ENCODE results near the gene CABLES2.

CABLES2 gene

GRCh38 chr20:62405108-62405980 is 1.7 kb downstream of the CABLES2 start:
- peak; percentile 78 for DNase-seq (ENCODE audit: low spot score)

DNA sequence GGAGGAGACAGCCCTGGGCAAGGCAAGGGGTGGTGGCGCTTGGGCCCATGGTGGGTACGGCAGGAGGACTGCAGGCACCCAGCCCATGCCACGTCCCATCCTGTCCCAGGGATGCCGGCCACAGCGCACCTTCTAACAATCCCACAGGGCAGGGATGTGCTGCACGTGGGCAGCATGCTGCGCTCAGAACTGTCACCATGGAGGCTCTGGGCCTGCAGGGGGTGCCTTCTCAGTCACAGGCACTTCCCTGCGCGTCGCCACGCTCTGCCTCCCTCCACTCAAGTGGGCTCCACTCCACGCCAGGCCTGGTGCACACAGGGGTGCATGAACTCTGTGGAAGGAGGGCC is 2.4 kb downstream of the CABLES2 start:
- DNase-seq (ENCODE audit: low spot score): no peak

DNA sequence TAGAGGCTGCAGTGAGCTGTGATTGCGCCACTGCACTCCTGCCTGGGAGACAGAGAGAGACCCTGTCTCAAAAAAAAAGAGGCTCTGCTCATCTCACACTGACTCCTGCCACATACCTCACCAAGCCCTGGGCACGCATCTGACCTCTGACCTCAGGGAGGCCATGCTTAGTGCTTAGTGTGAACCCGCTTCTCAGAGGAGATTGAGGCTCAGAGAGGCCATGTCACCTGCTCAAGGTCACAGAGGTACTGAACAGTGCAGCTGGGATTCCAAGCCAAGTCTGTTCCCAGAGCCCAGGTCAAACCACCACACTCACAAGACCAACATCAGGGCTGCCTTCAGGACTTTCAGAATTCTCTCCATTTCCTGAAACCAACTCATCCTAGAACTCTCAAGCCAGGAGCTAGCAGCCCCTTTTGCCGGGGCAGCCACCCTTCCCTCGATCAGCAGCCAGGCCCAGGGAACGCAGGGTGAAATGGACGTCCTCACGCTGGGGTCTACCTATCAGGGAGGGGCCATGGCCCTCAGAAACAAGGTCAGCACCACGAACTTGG is 2.9 kb downstream of the CABLES2 start:
- no peak for DNase-seq (ENCODE audit: low spot score)

DNA sequence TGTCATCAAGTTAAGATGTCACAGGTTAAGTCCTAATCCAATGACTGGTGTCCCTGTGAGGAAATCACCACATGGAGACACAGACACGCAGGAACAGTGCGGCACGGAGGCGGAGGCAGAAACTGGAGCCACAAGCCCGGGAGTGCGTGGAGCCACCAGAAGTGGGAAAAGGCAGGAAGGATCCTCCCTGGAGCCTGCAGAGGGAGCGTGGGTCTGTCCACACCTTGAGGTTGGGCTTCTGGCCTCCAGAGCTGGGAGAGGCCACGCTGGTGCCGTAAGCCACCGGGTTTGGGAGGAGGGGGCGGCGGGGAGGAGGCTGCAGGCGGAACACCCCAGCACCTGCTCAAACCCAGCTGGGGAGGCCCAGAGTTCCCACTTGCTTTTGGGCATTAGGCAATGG is 3.8 kb downstream of the CABLES2 start:
- DNase-seq (ENCODE audit: low spot score): no peak

DNA sequence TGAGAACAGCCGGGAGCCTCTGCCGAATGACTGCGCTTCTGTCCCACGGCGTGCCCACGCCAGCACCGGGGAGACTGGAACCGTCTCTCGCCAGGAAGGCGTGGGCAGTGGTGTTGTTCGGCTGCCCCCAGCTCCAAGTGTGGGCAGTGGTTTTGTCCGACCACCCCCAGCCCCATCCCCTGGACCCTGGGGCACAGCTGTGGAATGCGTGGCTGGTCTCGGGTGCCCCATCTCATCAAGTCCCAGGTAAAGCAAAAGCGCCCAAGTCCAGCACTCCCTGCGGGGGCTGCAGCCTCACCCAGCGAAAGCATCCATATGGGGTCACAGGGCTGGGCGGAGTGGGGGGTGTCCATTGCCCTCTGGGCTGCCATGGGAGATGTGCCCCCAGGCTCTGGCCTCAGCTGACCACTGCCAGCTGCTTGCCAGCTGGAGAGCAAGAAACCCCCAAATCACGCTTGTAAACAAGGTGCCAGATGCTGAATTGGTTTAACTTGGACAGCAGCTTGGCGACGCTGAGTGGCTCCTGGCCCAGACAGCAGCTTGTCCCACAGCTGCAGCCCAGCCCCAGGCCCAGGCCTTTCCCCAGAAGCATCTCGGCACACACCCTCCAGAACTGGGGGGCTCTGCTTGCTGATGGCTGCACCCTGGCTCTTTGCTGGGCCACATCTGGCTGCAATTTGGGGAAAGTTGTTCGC is 4.5 kb downstream of the CABLES2 start:
- DNase-seq (ENCODE audit: low spot score): no peak

DNA sequence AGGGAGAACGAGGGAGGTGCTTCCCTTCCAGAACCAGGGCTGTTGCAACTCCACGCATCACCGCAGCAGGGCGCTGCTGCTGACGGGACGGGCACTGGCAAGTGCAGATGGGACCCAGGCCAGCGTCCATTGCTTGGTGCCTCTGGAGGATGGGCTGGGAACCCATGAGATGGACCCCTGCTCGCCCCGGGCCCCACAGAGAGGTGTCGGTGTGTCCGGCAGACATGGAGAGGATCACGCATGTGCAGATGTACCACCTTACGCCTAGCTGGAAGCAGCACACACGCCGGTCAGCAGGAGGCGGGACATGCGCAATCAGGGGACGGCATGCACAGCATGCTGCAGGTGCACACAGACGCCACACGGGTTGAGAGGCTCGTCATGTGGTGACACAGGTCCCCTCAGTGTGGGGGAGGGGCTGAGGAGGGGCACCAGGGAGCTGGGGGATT is 5.7 kb downstream of the CABLES2 start:
- DNase-seq (ENCODE audit: low spot score): no peak

DNA sequence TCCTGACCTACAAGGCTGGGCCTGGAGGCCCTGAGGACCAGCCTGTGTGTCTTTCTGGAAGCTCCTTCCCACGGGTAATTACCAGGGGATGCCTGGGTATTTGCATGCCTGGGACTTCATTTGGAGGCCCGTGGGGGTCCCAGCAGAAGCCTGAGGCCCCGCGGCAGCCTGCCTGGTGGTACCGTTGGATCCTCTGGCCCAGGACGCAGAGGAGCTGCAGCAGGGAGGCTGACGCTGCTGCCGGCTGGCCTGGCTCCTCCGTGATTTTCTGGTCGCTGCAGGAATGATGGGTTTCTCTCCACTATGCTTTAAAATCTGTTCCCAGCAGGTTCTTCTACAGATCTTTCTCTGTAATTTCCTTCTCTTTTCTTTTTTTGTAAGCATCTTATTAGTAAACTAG is 6.5 kb downstream of the CABLES2 start:
- DNase-seq (ENCODE audit: low spot score): no peak

DNA sequence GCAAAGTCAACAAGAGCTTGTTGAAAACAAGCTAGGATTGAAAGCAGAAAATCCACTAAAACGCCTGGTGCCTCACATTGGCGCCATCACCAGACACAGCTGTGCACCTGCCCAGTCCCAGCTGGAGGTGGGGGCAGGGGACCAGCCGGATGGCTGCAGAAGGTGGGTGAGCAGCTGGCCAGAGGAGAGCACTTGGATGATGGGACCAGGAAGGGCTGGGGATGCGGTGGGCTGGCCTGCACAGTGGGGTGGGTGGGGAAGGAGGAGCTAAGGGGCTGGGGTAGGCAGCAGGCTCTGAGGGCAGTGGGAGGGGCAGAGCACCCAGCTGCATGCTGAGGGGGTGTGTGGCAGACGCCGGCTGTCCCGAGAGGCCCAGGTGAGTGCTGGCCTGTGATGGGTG is 7.1 kb downstream of the CABLES2 start:
- no peak for DNase-seq (ENCODE audit: low spot score)

- DNase-seq (ENCODE audit: low spot score): no peak
Observed at GRCh38 chr20:62398120-62398821, 8.8 kb downstream of the CABLES2 start.

- no peak for DNase-seq (ENCODE audit: low spot score)
Observed at GRCh38 chr20:62396367-62397239, 10.5 kb downstream of the CABLES2 start.

DNA sequence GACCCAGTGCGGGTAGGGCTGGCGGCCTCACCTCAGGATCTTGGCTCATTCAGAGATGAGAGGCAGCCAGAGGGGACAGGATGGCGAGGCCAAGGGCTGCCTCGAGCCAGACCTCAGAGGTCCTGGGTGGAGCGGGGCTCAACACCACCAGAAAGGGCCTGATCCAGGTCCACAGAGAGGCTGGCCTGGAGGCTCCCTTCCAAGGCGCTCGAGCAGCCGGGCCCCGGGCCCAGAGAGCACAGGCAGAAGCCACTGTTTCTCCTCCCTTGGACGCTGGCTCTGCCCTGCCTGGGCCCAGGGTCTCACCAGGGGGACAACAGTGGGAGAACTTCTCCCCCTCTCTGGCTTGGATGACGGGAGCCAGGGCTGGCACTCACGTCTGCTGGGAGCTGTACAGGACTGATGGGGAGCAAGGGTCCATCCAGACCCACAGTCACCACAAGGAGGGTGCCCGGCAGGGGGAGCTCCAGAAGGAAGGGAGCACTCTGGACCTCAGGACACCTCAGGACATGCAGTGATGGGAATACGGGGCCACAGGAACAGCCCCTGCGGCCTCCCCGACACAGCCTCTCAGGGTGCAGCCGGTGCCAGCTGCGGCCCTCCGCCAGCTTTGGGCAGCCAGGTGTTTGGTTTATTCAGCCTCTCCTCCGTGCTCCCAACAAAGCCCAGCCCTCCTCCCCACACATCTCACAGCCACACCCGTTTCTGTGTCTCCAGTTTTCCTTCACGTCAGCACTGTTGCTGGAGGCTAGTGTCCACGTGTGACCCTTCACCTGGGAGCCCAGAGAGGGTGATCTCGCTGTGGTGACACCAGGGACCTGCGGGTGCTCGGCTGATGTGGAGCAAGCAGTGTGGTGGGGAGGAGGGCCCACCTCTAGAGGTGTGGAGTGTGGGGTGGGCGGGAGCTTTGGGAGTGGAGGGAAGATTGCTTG is 11.5 kb downstream of the CABLES2 start:
- DNase-seq (ENCODE audit: low spot score): no peak

GRCh38 chr20:62394248-62395245 is 12.5 kb downstream of the CABLES2 start:
- DNase-seq (ENCODE audit: low spot score): no peak

DNA sequence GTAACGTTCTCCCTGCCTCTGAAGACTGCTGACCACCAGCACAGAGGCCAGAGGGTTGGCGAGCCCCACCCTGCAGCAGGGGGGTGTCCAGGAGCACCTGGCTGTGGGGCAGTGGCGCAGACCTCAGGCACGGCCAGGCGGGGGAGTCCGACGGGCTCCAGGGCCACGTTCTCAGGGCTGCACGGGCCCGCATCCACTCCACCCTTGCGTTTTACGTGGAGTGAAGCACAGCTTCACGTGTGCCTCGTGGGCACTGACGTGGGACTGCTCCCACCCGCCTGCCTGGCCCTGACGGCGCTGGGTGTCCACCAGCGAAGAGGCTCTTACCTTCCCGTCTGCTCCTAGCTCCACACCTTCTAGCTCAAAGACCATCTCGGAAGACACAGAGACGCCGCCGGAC is 13.3 kb downstream of the CABLES2 start:
- DNase-seq (ENCODE audit: low spot score): no peak

DNA sequence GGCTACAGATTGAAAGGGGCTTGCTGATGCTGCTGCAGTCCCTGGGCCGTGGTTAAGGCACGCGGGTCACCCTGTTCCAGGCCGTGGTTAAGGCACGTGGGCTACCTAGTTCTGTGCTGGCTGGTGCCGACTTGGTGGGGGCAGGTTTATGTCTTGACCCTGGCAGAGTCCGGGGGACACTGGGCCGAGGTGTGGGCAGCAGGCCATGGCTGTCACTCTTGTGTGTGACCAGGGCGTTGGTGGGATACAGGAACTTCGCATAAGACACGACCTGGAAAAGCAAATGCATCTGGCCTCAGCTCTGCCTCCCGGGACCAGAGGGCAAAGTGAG is 13.8 kb downstream of the CABLES2 start:
- no peak for DNase-seq (ENCODE audit: low spot score)

- DNase-seq (ENCODE audit: low spot score): no peak
Observed at GRCh38 chr20:62392621-62393334, 14.3 kb downstream of the CABLES2 start.

DNA sequence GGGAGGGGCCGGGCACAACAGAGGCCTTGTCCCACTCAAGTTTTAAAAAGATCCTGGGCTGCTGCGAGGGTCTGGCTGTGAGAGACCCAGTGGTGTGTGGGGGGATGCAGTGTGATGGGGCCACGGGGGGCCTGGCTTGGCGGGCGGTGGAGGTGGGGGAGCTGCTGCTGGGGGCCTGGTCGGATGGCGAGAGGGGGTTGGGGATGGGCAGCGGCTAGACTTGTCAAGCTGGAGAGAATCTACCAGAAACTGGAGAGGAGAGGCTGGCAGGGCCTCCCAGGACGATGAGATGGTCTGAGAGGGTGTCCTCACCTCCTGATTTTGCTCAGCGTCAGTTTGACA is 15.0 kb downstream of the CABLES2 start:
- DNase-seq (ENCODE audit: low spot score): no peak

DNA sequence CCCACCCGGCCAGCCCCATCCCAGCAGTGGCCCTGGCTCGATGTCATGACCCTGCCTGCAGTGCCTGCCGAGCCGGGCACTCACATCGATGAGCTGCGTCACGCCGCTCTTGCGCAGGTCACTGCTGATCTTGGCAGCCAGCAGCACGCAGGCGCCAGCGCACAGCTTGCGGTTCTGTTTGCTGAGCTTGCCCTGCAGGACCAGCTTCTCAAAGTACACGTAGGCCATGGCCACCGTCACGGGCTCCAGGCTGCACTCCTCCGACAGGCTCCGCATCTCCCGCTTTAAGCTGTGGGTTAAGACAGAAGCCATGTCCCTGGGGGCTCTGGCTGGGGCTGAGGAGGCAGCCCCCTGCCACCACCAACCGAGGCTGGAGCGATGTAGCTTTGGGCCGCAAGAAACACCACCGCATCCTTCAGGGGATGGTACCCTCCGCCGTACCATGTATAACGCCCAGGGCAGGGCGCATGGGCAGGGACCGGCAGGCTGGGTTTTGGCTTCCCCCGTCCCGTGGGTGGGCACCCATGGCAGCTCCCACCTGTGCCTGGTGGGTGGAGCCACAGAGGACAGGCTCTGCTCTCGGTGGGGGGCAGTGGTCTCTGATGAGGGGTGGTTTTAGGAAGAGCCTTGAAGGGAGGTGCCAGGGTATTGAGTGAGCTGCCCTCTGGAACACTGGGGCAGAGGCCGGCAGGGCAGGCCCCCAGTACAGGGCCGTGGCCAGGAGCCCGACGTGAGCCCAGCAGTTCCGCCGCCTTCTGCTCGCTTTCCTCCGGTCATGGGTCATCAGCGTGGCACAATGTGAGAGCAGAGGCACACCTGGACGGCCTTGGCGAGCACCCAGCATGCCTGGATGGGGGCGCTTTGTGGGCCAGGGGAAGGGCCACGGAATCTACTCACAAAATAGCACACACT is 15.7 kb downstream of the CABLES2 start:
- no peak for DNase-seq (ENCODE audit: low spot score)

All from AG08396 (cell line).